SK-N-MC (cell line): ENCODE data around the gene P2RY2.

Source experiments
- FOXP2 ChIP-seq: optimal IDR thresholded peaks from 2 replicates; pipeline ENCODE3; 2011; ENCODE audit warnings: mild to moderate bottlenecking, moderate library complexity; ENCODE audit not compliant: insufficient read depth; ENCODE audit errors: extremely low read length, control extremely low read depth
- POLR2AphosphoS5 ChIP-seq: IDR thresholded peaks from 2 replicates; pipeline ENCODE4 v1.6.1; 2012; ENCODE audit warnings: mild to moderate bottlenecking, low read depth, low read length, borderline replicate concordance

- TF ChIP-seq POLR2AphosphoS5 (no peak), FOXP2 (no peak)
Observed at GRCh38 chr11:73196576-73196975, 21.5 kb upstream of the P2RY2 start.
